ENCODE data around the gene TRIB2. TPM values are rescaled to one million over a fixed set of nuclear protein-coding genes. Genes with fewer than 3 reads are reported as not detected.

The TRIB2 gene
- total and polyA plus RNA-seq, 9 of the 15 experiments (the other 6 are each of a cell fraction or from before 2014, with no cell fraction given) = 9.0 to 39.0 (median 26.3) TPM

DNA sequence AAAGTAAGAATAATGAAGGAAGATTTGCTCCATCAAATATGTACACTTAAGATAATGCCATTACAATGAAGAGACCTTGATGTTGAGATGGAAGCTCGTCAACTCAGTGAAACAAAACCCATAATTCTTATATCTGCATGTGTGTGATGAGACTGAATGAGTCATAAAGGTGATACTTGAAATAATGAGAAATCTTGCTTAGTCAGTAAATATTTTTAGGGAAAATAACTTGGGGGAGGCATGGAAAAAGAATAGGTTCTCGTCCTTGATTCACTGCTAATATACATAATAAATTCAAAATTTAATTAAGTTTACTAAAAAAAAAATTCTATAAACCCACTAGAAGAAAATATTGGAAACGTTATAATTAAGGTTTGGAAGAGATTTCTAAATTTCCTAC is 75.2 kb downstream of the TRIB2 start:
- in situ Hi-C loops (cut with MboI) (no loop called here), intact Hi-C loops (cut with micrococcal nuclease) (no loop called here)
- no peak overlapping the region for H2AFZ ChIP-seq (ENCODE audit: low read depth, low read length)
- ATAC-seq = no peak
- CTCF ChIA-PET (ENCODE audit: low intra/inter-chr PET ratio) = no interaction called here
- H3K27ac ChIP-seq (ENCODE audit: extremely low read depth, low read depth, low read length) = no peak overlapping the region
- no peak overlapping the region for H3K9ac ChIP-seq (ENCODE audit: insufficient read depth in 1 of 2, low read depth in 2 of 2, low read length in 2 of 2)
- POLR2A ChIA-PET = interaction anchor here (0.6 to 1.1 kb wide), 2 partner anchors 16 to 46 kb away, joined by 3 read pairs; no protein-coding TSS in a partner anchor
- H3K4me2 ChIP-seq (ENCODE audit: insufficient read depth, low read length) = no peak overlapping the region
- no peaks in the 10 kb centered on the region for H3K27me3 ChIP-seq (ENCODE audit: control insufficient read depth in 2 of 2, insufficient read depth in 2 of 2, low read length in 2 of 2)
- no peaks in the 10 kb centered on the region for H3K36me3 ChIP-seq (ENCODE audit: control insufficient read depth, insufficient read depth, low read length)
- WGBS (ENCODE audit: insufficient coverage, low coverage, missing lambda C conversion rate) = 0% methylated on average over 3 of the region's 3 CpGs
- no peaks in the 10 kb centered on the region for H3K4me1 ChIP-seq (replicated peaks in 1 of 2; ENCODE audit: control insufficient read depth in 2 of 2, insufficient read depth in 2 of 2, low read length in 2 of 2)
- BruUV-seq (replicated peaks) = no TSS peak
- no peaks in the 10 kb centered on the region for H3K9me3 ChIP-seq (replicated peaks; ENCODE audit: control insufficient read depth, insufficient read depth, low read depth, low read length)
- no peak overlapping the region for H3K4me3 ChIP-seq
- no peaks in the 10 kb centered on the region for H3K9me1 ChIP-seq (ENCODE audit: control insufficient read depth, insufficient read depth, low read length)
- FAIRE-seq = no peak
- DNase-seq (ENCODE audit: extremely low read depth in 1 of 4, low spot score in 3 of 4) = no peak
- H4K20me1 ChIP-seq (replicated peaks; ENCODE audit: control insufficient read depth, insufficient read depth, low read length) = no peaks in the 10 kb centered on the region
- TF ChIP-seq PHTF2 (CRISPR knock-in tag; IDR thresholded peaks at IDR 0.05) (no peak), PPARD (CRISPR knock-in tag; IDR thresholded peaks at IDR 0.05) (no peak), TCF7L2 (IDR thresholded peaks at IDR 0.05; ENCODE audit: low read depth, low read length) (no peak), HNRNPH1 (optimal IDR thresholded peaks at IDR 0.05; ENCODE audit: low read depth, low read length) (no peak), ZNF3 (CRISPR knock-in tag; IDR thresholded peaks at IDR 0.05) (no peak), EGR1 (conservative IDR thresholded peaks at IDR 0.05) (no peak), NR2C2 (CRISPR knock-in tag; IDR thresholded peaks at IDR 0.05) (no peak), NR2C2 (tag; IDR thresholded peaks at IDR 0.05) (no peak), PTRF (tag; IDR thresholded peaks at IDR 0.05) (no peak), ZNF780A (CRISPR knock-in tag; IDR thresholded peaks at IDR 0.05) (no peak), C11orf30 (IDR thresholded peaks at IDR 0.05; ENCODE audit: low read depth) (peak; percentile 27; the same call in 1 of the 2 replicates), CHD1 (IDR thresholded peaks at IDR 0.05; ENCODE audit: low read length) (no peak), POLR2A (conservative IDR thresholded peaks at IDR 0.05) (no peak), ZSCAN32 (CRISPR knock-in tag; IDR thresholded peaks at IDR 0.05) (no peak), MCM7 (IDR thresholded peaks at IDR 0.05) (no peak), CEBPG (CRISPR knock-in tag; IDR thresholded peaks at IDR 0.05) (no peak), CEBPG (tag; conservative IDR thresholded peaks at IDR 0.05 in 1 of 2, IDR thresholded peaks at IDR 0.05 in 1 of 2) (no peak), ZNF316 (IDR thresholded peaks at IDR 0.05) (peak; percentile 60)
- no peaks in the 10 kb centered on the region for H3K79me2 ChIP-seq (ENCODE audit: control insufficient read depth, insufficient read depth, low read length)

Small RNAs within 50 kb of the gene (microRNA-seq; reads per million reads assigned to microRNA genes)
- not detected for gene MIR3125 (ENCODE audit: borderline microRNAs expressed)

Small RNAs within 50 kb of the gene (small RNA-seq; reads per million reads assigned to genes)
- not detected for gene MIR3125
